Stimulated activated CD4-positive, alpha-beta T cell treated with anti-CD3 and anti-CD28 coated beads, Interleukin-15, amount 100 ng/mL, for 1 hour (primary cell): Measurements from ENCODE around the gene DEUP1.
"Not testable (repeated sequence)": the region's sequence is repeated elsewhere in the genome, so short reads cannot be mapped to it uniquely, and the experiment has no call there.

Experiments used
- DNase-seq, 2 donors: peaks; one replicate each; pipeline ENCODE4 v3.0.0-alpha.2; 2020; ENCODE audit warnings: low read depth in 1 of 2, low spot score in 1 of 2

DEUP1 gene

GRCh38 chr11:93359396-93359795 lies 28.9 kb downstream of the DEUP1 start:
- DNase-seq, result no peak

DNA sequence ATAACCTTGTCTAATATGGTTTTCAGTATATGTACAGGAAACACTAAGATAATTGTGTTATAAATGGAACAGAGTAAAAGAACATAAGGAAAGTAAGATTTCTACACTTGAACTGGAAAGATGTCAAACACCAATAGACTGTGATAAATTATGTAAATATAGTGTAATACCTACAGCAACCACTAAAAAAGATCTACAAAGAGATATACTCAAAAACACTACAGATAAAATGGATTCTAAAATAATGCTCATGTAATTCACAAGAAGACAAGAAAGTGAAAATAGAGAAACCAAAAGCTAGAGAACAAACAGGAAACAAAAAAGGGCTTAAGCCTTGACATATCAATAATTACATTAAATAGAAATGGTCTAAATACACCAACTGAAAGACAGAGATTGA lies 30.9 kb downstream of the DEUP1 start:
- DNase-seq, result no peak

DNA sequence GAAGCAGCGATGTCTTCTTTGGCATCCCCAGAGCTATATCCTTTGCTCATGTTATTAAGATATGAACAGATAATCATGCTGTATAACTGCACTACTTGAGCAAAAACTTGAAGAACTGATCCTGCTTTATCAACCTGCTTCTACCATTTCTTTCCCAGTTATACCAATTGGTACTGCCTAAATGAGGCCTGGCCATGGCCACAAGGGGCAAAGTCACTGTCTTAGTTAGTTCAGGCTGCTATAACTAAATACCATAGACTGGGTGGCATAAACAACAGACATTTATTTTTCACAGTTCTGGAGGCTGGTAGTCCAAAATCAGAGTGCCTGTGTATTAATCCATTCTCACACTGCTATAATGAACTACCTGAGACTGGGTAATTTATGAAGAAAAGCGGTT lies 37.5 kb downstream of the DEUP1 start:
- DNase-seq, result no peak

DNA sequence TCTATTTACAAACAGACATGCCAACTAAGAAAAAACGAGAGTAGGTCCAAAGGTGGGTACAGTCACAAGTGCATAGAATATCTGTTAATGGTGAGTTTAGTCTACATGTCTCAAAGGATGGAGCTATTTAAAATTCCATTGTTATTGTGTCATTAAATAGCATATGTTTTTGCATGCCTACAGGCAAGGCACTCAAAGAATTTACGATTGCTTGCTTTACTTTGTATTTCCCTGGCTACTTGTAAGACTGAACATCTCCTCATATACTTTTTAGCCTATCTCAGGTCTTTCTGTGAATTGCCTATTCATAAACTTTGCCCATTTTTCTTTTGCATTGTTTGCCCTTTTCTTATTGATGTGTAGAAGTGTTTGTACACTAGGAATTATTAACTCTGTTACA lies 39.7 kb downstream of the DEUP1 start:
- DNase-seq, result no peak

DNA sequence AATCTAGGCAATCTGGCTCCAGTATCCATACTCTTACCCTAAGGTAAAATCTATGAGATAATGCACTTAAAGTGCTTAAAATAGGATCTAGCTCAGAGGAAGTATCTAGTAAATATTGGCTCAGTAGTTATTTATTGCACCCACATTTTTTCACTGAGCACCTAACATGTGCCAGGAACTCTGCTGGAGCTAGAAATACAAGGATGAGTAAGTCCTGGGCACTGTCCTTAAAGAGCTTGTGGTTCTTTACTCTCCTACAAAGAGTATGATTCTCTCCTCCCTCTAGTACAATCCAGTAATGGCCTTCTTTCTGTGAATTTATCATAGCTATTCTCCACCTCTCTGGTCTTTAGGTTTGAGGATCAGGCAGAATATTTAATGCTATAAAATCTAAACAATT lies 59.2 kb downstream of the DEUP1 start:
- DNase-seq, result no peak

GRCh38 chr11:93392867-93393266 lies 62.3 kb downstream of the DEUP1 start:
- DNase-seq, result no peak

DNA sequence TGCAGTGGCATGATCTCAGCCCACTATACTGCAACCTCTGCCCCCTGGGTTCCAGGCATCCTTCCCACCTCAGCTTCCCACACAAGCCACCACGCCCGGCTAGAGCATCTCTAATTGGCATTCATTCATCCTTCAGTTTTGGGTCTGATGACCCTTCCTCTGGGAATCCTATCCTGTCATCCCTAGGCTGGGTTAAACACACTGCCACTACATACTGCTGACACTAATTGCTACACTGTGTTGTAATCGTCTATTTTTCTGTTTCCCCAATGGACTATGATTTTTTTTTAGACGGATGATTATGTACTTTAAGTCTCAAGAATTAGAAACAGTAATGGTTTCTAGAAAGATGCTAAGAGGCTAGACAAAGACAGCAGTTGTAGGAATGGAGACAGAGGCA lies 62.8 kb downstream of the DEUP1 start:
- DNase-seq, result no peak

DNA sequence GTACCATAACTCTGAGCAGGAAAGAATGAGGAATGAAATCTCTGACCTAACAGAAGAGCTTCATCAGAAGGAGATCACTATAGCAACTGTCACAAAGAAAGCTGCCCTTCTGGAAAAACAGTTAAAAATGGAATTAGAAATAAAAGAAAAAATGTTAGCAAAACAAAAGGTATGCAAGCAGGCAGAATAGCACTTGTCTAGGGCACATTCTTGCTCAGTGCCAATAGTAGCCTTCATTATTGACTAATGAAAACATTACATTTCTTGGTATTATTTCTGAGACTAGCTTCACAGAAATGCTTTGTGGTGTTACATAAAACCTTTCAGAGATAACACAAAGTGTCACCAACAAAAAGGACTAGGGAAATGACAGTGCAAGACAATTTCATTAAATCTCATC lies 63.9 kb downstream of the DEUP1 start:
- DNase-seq, result no peak

DNA sequence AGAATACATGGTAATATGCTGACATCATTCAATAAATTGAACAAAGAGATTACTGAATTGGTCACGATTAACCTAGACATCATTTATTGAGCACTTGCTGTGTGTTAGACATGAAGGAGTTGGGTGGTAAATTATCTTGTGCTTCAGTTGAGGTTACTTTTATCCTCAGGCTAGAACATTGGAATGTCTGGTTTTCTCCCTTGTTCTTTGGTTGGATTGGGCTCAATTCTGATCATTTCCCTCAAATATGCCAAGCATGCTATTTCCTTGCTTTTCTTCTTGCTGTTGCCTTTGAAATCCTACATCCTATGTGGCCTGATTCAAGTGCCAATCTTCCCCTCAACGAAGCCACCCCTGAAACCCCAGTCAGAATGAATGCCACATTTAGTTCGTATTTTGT lies 65.8 kb downstream of the DEUP1 start:
- no peak for DNase-seq

GRCh38 chr11:93403930-93404329 lies 73.4 kb downstream of the DEUP1 start:
- DNase-seq, result no peak

DNA sequence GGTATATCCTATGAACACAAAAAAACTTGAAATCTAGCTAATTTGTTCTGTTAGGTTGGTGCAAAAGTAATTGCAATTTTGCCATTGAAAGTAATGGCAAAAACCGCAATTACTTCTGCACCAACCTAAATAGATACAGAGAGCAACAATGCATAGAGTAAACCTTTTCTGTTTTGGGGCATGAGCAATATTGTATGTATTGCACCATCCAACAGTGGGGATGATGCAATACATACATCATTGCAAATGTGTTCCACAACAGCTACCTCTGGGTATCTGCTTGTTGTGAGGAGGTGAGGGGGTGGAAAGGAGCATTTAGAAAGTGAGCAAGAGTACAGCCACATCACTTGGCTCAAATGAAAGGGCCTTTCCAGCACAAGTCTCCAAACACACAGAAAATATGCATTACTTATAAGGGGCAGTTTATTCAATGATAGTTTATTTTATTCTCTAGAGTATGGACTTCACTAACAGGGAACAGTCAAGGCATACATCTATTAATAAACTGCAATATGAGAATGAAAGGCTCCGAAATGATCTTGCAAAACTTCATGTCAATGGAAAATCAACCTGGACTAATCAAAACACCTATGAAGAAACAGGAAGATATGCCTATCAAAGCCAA lies 77.3 kb downstream of the DEUP1 start:
- DNase-seq, result no peak

DNA sequence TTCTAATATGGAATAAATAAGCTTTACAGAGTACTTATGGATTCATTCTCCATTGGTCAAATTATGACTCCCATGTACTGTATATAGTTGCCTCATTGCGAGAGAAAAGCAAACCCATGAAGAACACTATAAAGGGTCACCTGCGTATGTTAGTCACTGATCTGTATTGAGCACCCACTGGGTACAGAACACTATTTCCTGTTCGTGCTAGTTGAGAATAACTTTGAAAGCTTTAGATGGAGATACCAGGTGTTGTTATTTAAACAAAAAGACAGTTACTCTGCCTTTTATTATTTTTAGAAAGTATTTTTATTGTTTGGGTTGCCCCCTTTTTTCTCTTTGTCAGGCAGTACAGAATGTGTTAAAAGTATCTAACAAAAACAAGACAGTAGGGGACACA lies 79.9 kb downstream of the DEUP1 start:
- DNase-seq, result no peak

GRCh38 chr11:93411705-93412104 lies 81.2 kb downstream of the DEUP1 start:
- no peak for DNase-seq

DNA sequence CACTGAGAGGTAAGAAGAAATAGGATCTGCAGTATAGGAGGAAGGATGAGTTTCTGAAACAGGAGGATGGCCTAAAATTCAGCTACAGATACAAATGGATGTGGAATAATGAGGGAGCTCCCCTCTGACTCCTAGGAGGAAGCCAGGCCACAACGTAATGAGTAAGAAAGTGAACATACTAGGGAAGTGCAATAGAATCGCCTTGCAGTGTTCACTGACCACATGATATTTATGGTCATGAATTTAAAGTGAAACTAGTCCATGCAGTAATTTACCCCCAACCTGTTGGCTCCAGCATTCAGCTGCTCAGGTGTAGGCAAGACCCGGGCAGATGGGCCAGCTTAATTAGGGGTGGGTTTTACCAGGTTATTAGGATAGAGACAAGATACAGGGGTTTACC lies 101.7 kb downstream of the DEUP1 start:
- no peak for DNase-seq

DNA sequence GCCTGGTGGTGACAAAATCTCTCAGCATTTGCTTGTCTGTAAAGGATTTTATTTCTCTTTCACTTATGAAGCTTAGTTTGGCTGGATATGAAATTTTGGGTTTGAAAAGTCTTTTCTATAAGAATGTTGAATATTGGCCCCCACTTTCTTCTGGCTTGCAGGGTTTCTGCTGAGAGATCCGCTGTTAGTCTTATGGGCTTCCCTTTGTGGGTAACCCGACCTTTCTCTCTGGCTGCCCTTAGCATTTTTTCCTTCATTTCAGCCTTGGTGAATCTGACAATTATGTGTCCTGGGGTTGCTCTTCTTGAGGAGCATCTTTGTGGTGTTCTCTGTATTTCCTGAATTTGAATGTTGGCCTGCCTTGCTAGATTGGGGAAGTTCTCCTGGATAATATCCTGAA lies 112.7 kb downstream of the DEUP1 start:
- DNase-seq, result not testable (repeated sequence)

DNA sequence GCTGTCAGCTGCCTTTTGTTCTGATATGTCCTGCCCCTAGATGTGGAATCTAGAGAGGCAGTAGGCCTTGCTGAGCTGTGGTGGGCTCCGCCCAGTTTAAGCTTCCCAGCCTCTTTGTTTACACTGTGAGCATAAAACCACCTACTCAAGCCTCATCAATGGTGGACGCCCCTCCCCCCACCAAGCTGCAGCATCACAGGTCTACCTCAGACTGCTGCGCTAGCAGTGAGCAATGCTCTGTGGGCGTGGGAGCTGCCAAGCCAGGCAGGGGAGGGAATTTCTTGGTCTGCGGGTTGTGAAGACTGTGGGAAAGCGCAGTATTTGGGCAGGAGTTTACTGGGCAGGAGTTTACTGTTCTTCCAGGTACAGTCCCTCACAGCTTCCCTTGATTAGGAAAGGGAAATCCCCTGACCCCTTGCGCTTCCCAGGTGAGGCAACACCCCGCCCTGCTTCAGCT lies 114.1 kb downstream of the DEUP1 start:
- DNase-seq, result no peak

DNA sequence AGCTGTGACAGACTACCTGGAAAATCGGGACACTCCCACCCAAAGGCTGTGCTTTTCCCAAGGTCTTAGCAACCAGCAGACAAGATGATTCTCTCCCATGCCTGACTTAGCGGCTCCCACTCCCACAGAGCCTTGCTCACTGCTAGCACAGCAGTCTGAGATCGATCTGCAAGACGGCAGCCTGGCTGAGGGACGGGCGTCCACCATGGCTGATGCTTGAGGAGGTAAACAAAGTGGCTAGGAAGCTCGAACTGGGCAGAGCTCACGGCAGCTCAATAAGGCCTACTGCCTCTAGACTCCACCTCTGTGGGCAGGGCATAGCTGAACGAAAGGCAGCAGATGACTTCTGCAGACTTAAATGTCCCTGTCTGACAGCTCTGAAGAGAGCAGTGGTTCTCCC lies 127.7 kb downstream of the DEUP1 start:
- no peak for DNase-seq

DNA sequence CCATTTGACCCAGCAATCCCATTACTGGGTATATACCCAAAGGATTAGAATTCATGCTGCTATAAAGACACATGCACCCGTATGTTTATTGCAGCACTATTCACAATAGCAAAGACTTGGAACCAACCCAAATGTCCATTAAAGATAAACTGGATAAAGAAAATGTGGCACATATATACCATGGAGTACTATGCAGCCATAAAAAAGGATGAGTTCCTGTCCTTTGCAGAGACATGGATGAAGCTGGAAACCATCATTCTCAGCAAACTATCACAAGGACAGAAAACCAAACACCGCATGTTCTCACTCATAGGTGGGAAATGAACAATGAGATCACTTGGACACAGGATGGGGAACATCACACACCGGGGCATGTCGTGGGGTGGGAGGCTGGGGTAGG lies 133.1 kb downstream of the DEUP1 start:
- not testable (repeated sequence) for DNase-seq

- DNase-seq, result no peak
Observed at GRCh38 chr11:93464927-93465540, 134.5 kb downstream of the DEUP1 start.

DNA sequence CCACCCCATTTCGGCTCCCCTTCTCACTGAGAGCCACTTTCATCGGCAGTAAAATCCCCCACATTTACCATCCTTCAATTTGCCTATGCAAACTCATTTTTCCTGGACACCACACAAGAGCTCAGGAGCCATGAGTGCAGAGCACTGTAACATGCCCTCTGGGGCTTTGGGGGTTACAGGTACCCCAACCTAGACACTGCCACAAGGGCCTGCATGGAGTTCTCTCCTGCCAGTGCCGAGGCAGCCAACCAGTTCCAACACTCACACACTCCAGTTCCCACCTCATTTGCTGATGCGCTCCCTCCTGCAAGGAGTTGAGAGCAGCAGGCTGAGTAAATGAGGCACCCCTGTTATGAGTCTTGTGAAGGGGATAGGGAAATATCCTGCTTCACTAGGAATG lies 136.5 kb downstream of the DEUP1 start:
- no peak for DNase-seq

DNA sequence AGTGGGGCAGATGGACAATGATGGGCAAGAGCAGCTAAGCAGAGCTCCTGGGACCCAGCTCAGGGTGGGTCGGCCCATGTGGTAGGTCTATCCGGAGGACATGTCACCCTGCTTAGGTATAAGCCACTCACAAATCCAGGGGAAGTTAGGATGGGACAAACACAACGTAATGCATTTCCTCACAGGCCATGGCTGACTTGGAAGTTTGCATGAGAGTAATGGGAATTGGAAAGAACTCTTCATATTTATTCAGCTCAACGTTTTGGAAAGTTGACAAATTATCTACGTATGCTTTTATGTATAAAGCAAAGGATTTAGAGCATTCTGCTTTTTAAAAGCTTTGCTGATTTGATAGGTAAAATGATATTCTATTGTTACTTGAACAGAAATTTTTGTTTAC lies 137.7 kb downstream of the DEUP1 start:
- DNase-seq, result no peak

DNA sequence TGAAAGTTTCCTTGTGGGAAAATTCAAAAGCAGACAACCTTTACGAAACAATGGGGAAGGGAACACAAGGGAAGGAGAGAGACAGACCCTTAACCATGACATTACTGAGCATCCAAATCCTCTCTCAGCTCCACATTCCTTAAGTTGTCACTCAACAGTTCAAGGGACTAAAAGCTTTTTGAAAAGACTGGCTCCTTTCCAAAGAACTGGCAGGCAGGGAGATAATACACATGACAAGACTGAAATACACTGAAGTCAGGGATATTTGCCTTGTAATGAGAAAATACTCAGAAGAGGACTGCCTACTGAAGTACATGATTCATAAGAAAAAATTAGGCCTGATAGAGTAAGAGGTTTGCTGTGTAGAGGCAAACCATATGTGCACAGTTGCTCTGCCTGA lies 143.6 kb downstream of the DEUP1 start:
- DNase-seq, result no peak

DNA sequence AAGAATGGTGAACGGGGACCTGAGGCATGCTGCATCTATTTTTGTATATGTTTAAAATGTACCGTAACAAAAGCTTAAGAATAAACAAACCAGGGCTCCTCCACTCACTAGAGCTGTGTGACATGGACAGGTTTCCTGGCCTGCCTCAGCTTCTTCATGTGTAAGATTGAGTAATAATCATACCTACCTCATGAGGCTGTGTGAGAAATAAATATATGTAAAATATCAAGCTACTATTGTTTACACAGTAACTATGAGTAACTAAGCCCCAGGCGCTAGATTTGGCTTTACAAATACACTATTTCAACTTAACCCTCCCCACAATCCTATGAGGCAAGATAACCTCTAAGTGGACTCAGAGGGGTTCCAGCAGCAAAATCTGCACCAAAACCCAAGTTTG lies 146.3 kb downstream of the DEUP1 start:
- DNase-seq, result no peak
